Panc1 (cell line): Measurements from ENCODE around the gene CTXND1. TPM values are rescaled to one million over a fixed set of nuclear protein-coding genes. Genes with fewer than 3 reads are reported as not detected.

Source experiments
- ATAC-seq: fragments of 200-7000 bp; cut with Tn5 transposase; 2 replicates; pipeline ENCODE4 v1.9.1; 2020; ENCODE audit warnings: mild to moderate bottlenecking, moderate library complexity
- BruUV-seq: library from RNA; stranded (reverse); fragments of 400-500 nt; replicated peaks from 2 replicates; lab custom pipeline; 2021; lab: Mats Ljungman, UMichigan
- CTCF ChIA-PET: fragments of 300-600 bp; sonication (Branson Sonifier 250); formaldehyde crosslinking; loops from one replicate; lab custom pipeline; 2022; ENCODE audit warnings: antibody characterized with exemption; lab: Charles Lee
- POLR2A ChIA-PET: fragments of 300-600 bp; sonication (Branson Sonifier 250); formaldehyde crosslinking; loops from one replicate; lab custom pipeline; 2022; ENCODE audit warnings: antibody characterized with exemption; lab: Charles Lee
- DNase-seq: peaks from one replicate; pipeline ENCODE4 v3.0.0-alpha.2; 2010; ENCODE audit warnings: low read depth, low spot score
- H3K27ac ChIP-seq: 2 replicates; pipeline ENCODE4 v1.5.1; 2011; ENCODE audit warnings: mild to moderate bottlenecking, low read length, inconsistent platforms
- H3K27me3 ChIP-seq: fragments of 200-500 bp; sonication (Bioruptor generic); 2 replicates; pipeline ENCODE4 v1.6.0; 2014; ENCODE audit warnings: low read length, inconsistent platforms; ENCODE audit not compliant: control insufficient read depth, insufficient read depth
- H3K36me3 ChIP-seq: fragments of 200-500 bp; sonication (Bioruptor generic); 2 replicates; pipeline ENCODE4 v1.5.1; 2014; ENCODE audit warnings: inconsistent platforms, mild to moderate bottlenecking, low read length, moderate library complexity; ENCODE audit not compliant: control insufficient read depth, insufficient read depth
- H3K4me1 ChIP-seq: 2 replicates; pipeline ENCODE4 v1.5.1; 2011; ENCODE audit warnings: inconsistent platforms, mild to moderate bottlenecking, low read length, moderate library complexity; ENCODE audit not compliant: control insufficient read depth, insufficient read depth
- H3K4me3 ChIP-seq, 2 experiments: 2 replicates each; pipeline ENCODE4 v1.5.1; 2011 to 2012; ENCODE audit warnings: low read depth in 2 of 2, low read length in 2 of 2, mild to moderate bottlenecking in 2 of 2, inconsistent platforms in 1 of 2, moderate library complexity in 1 of 2
- H3K9me3 ChIP-seq: fragments of 200-500 bp; sonication (Bioruptor generic); 2 replicates; pipeline ENCODE4 v1.5.1; 2014; ENCODE audit warnings: low read depth, mild to moderate bottlenecking, inconsistent platforms, low read length, moderate library complexity; ENCODE audit not compliant: control insufficient read depth, insufficient read depth
- POLR2AphosphoS5 ChIP-seq: IDR thresholded peaks from 2 replicates; pipeline ENCODE4 v1.6.1; 2012; ENCODE audit warnings: mild to moderate bottlenecking, low read depth, low read length, moderate library complexity
- SIN3A ChIP-seq: IDR thresholded peaks from 2 replicates; pipeline ENCODE4 v1.6.1; 2012; ENCODE audit warnings: low read depth, mild to moderate bottlenecking, low read length, moderate library complexity, borderline replicate concordance; ENCODE audit not compliant: insufficient read depth
- TCF7L2 ChIP-seq: IDR thresholded peaks from 2 replicates; pipeline ENCODE4 v1.6.1; 2011; ENCODE audit warnings: mild to moderate bottlenecking, low read depth, low read length, inconsistent platforms
- in situ Hi-C: cut with HindIII; loops from 2 replicates; pipeline ENCODE4 v1.10.0; 2016; ENCODE audit warnings: low sequenced_read_pairs, low pct_unique_long_range_greater_than_20kb
- intact Hi-C: fragments of 100-400 bp; cut with micrococcal nuclease; formaldehyde crosslinking; loops from one replicate; pipeline ENCODE4 v1.10.0; 2022; ENCODE audit not compliant: unreplicated experiment
- total RNA-seq: library from RNA; stranded (reverse); gene quantifications from one replicate; pipeline ENCODE4 v1.2.1, GENCODE V29; 2021; ENCODE audit not compliant: unreplicated experiment
- TF ChIP-seq, protein P1 (sequence below), 2 experiments: IDR thresholded peaks; 2 replicates each; pipeline ENCODE4 v1.6.1; 2011 to 2012; ENCODE audit warnings: low read depth in 2 of 2, control low read depth in 1 of 2, low read length in 1 of 2, mild to moderate bottlenecking in 1 of 2, moderate library complexity in 1 of 2; ENCODE audit not compliant: insufficient read depth in 1 of 2
- TF ChIP-seq, protein P2 (sequence below): fragments of 450-650 bp; IDR thresholded peaks from 2 replicates; pipeline ENCODE4 v1.5.1; 2017; ENCODE audit warnings: mild to moderate bottlenecking

CTXND1 gene
- total RNA-seq, 1 experiment from 2014 or later = not detected

DNA sequence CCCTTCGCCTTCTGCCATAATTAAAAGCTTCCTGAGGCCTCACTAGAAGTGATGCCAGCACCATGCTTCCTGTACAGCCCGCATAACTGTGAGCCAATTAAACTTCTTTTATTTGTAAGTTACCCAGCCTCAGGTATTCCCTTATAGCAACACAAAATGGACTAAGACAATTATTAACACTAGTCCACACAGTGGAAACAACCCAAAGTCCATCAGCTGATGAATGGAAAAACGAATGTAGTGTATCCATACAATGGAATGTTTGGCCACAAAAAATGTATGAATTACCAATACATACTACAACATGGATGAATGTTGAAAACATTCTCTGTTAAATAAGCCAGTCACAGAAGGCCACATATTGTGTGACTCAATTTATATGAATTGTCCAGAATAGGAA lies 22.5 kb upstream of the CTXND1 start:
- Histone ChIP-seq H3K27ac (no peak overlapping the region), H3K4me3 (no peak overlapping the region), H3K9me3 (no peaks in the 10 kb centered on the region), H3K4me1 (no peaks in the 10 kb centered on the region), H3K36me3 (no peaks in the 10 kb centered on the region), H3K27me3 (peaks cover 4% of the 10 kb centered on the region; the same call in 1 of the 2 replicates)
- POLR2A ChIA-PET = no interaction called here
- CTCF ChIA-PET = no interaction called here
- DNase-seq = no peak
- no TSS peak for BruUV-seq
- in situ Hi-C loops = no loop called here
- no peak for TF ChIP-seq SIN3A
- intact Hi-C loops = no loop called here
- no peak for ATAC-seq

GRCh38 chr15:80272987-80273386 lies 21.0 kb upstream of the CTXND1 start:
- intact Hi-C loops = no loop called here
- TF ChIP-seq, protein P1, sequence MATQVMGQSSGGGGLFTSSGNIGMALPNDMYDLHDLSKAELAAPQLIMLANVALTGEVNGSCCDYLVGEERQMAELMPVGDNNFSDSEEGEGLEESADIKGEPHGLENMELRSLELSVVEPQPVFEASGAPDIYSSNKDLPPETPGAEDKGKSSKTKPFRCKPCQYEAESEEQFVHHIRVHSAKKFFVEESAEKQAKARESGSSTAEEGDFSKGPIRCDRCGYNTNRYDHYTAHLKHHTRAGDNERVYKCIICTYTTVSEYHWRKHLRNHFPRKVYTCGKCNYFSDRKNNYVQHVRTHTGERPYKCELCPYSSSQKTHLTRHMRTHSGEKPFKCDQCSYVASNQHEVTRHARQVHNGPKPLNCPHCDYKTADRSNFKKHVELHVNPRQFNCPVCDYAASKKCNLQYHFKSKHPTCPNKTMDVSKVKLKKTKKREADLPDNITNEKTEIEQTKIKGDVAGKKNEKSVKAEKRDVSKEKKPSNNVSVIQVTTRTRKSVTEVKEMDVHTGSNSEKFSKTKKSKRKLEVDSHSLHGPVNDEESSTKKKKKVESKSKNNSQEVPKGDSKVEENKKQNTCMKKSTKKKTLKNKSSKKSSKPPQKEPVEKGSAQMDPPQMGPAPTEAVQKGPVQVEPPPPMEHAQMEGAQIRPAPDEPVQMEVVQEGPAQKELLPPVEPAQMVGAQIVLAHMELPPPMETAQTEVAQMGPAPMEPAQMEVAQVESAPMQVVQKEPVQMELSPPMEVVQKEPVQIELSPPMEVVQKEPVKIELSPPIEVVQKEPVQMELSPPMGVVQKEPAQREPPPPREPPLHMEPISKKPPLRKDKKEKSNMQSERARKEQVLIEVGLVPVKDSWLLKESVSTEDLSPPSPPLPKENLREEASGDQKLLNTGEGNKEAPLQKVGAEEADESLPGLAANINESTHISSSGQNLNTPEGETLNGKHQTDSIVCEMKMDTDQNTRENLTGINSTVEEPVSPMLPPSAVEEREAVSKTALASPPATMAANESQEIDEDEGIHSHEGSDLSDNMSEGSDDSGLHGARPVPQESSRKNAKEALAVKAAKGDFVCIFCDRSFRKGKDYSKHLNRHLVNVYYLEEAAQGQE (IDR thresholded peaks at IDR 0.05; ENCODE audit: insufficient read depth in 1 of 2, low read depth in 2 of 2, low read length in 1 of 2) = no peak
- TF ChIP-seq TCF7L2 (no peak), SIN3A (no peak), POLR2AphosphoS5 (no peak)
- TF ChIP-seq, protein P2, sequence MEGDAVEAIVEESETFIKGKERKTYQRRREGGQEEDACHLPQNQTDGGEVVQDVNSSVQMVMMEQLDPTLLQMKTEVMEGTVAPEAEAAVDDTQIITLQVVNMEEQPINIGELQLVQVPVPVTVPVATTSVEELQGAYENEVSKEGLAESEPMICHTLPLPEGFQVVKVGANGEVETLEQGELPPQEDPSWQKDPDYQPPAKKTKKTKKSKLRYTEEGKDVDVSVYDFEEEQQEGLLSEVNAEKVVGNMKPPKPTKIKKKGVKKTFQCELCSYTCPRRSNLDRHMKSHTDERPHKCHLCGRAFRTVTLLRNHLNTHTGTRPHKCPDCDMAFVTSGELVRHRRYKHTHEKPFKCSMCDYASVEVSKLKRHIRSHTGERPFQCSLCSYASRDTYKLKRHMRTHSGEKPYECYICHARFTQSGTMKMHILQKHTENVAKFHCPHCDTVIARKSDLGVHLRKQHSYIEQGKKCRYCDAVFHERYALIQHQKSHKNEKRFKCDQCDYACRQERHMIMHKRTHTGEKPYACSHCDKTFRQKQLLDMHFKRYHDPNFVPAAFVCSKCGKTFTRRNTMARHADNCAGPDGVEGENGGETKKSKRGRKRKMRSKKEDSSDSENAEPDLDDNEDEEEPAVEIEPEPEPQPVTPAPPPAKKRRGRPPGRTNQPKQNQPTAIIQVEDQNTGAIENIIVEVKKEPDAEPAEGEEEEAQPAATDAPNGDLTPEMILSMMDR = no peak
- no TSS peak for BruUV-seq
- Histone ChIP-seq H3K27ac (no peak overlapping the region), H3K27me3 (peaks cover 2% of the 10 kb centered on the region; the same call in 1 of the 2 replicates), H3K36me3 (no peaks in the 10 kb centered on the region), H3K4me1 (no peaks in the 10 kb centered on the region), H3K4me3 (no peak overlapping the region), H3K9me3 (no peaks in the 10 kb centered on the region)
- DNase-seq = no peak
- in situ Hi-C loops = no loop called here
- no peak for ATAC-seq
- ChIA-PET POLR2A (no interaction called here), CTCF (no interaction called here)

DNA sequence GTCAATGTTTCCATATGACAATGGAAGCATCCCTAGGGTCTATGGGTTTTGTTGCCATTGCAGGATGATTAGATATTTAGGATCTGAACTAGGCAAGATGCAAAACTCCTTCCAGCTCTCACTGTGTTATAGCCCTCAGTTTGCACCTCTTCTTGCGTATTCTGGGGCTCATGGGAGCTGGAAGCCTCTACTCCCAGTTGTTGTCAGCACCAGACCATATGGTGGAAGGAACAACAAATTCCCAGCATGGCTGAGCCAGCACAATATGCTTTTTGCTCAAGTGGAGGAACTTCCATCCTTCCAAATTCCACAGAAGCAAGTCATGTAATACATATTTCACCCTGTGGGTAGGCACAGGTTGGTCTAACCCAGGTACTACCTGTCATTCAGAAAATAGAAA lies 18.5 kb upstream of the CTXND1 start:
- POLR2A ChIA-PET = no interaction called here
- H3K4me3 ChIP-seq = no peak overlapping the region
- no peak for DNase-seq
- CTCF ChIA-PET = no interaction called here
- no peaks in the 10 kb centered on the region for H3K9me3 ChIP-seq
- BruUV-seq = no TSS peak
- in situ Hi-C loops (no loop called here), intact Hi-C loops (no loop called here)
- no peaks in the 10 kb centered on the region for H3K36me3 ChIP-seq
- H3K27ac ChIP-seq = no peak overlapping the region
- H3K27me3 ChIP-seq = peaks cover 7% of the 10 kb centered on the region; the same call in 1 of the 2 replicates
- no peak for ATAC-seq
- TF ChIP-seq, protein P1 (IDR thresholded peaks at IDR 0.05; ENCODE audit: insufficient read depth in 1 of 2, low read depth in 2 of 2, low read length in 1 of 2) = no peak
- TF ChIP-seq, protein P2 = no peak
- TF ChIP-seq SIN3A = no peak
- no peak for TF ChIP-seq TCF7L2
- TF ChIP-seq POLR2AphosphoS5 = no peak
- H3K4me1 ChIP-seq = no peaks in the 10 kb centered on the region
